ENCODE results near the gene TBC1D2.

Gene TBC1D2

GRCh38 chr9:98255061-98255577, 330 bp downstream of the TBC1D2 start:
- no peak for TF ChIP-seq CTCF (conservative IDR thresholded peaks at IDR 0.05; ENCODE audit: low read depth)
- DNase-seq (ENCODE audit: low spot score), result peak; percentile 77
- POLR2A ChIA-PET (ENCODE audit: low non-redundant PET), result interaction anchor here (1.7 to 1.8 kb wide), 2 partner anchors 32 to 62 kb away, joined by 7 to 17 read pairs; partner anchors contain the start of gene CORO2A
- CTCF ChIA-PET, result interaction anchor here (0.5 to 1.7 kb wide), 9 partner anchors 48 to 550 kb away, joined by 3 to 9 read pairs (median 3); partner anchors contain the start of gene CORO2A
- H3K27ac ChIP-seq, result peak overlapping the region; percentile 99

- H3K27ac ChIP-seq, result peak overlapping the region; percentile 99
Observed at GRCh38 chr9:98254228-98255060, 1.0 kb downstream of the TBC1D2 start.

GRCh38 chr9:98253565-98253964, 1.9 kb downstream of the TBC1D2 start:
- peak; percentile 53 for DNase-seq (ENCODE audit: low spot score)
- POLR2A ChIA-PET (ENCODE audit: low non-redundant PET), result interaction anchor here (1.2 kb wide), 1 partner anchor 30 kb away, joined by 3 read pairs; no protein-coding TSS in a partner anchor
- CTCF ChIA-PET, result interaction anchor here (0.9 kb wide), 1 partner anchor 15 kb away, joined by 4 read pairs; no protein-coding TSS in a partner anchor
- no peak for TF ChIP-seq CTCF (conservative IDR thresholded peaks at IDR 0.05; ENCODE audit: low read depth)
- H3K27ac ChIP-seq, result peak overlapping the region; percentile 99

More at GRCh38 chr9:98254228-98255060, 1.0 kb downstream of the TBC1D2 start:
- peak; percentile 51 for DNase-seq (ENCODE audit: low spot score)
- TF ChIP-seq CTCF (conservative IDR thresholded peaks at IDR 0.05; ENCODE audit: low read depth), result no peak
- ChIA-PET CTCF (no interaction called here), POLR2A (ENCODE audit: low non-redundant PET) (interaction anchor here (0.6 to 1.8 kb wide), 4 partner anchors 31 to 272 kb away, joined by 3 to 17 read pairs (median 10); partner anchors contain the start of gene CORO2A)

- ChIA-PET CTCF (interaction anchor here (0.5 to 0.7 kb wide), 2 partner anchors 195 to 1210 kb away, joined by 4 to 7 read pairs; no protein-coding TSS in a partner anchor), POLR2A (ENCODE audit: low non-redundant PET) (interaction anchor here (0.5 to 0.9 kb wide), 2 partner anchors 17 to 46 kb away, joined by 3 to 4 read pairs; no protein-coding TSS in a partner anchor)
- TF ChIP-seq CTCF (conservative IDR thresholded peaks at IDR 0.05; ENCODE audit: low read depth), result no peak
- peak; percentile 98 for DNase-seq (ENCODE audit: low spot score)
- peak overlapping the region; percentile 99 for H3K27ac ChIP-seq
Observed at GRCh38 chr9:98251551-98251950, 3.9 kb downstream of the TBC1D2 start.

GRCh38 chr9:98249771-98250170, 5.7 kb downstream of the TBC1D2 start:
- ChIA-PET POLR2A (ENCODE audit: low non-redundant PET) (no interaction called here), CTCF (interaction anchor here (0.7 kb wide), 2 partner anchors 190 to 267 kb away, joined by 3 read pairs; partner anchors contain the start of gene ANP32B)
- DNase-seq (ENCODE audit: low spot score), result no peak
- H3K27ac ChIP-seq, result peak overlapping the region; percentile 99
- no peak for TF ChIP-seq CTCF (conservative IDR thresholded peaks at IDR 0.05; ENCODE audit: low read depth)

GRCh38 chr9:98248737-98249474, 6.5 kb downstream of the TBC1D2 start:
- peak overlapping the region; percentile 99 for H3K27ac ChIP-seq
- no peak for TF ChIP-seq CTCF (conservative IDR thresholded peaks at IDR 0.05; ENCODE audit: low read depth)
- ChIA-PET POLR2A (ENCODE audit: low non-redundant PET) (interaction anchor here (1.4 kb wide), 1 partner anchor 26 kb away, joined by 5 read pairs; no protein-coding TSS in a partner anchor), CTCF (no interaction called here)
- peak; percentile 95 for DNase-seq (ENCODE audit: low spot score)

Data from RWPE1 (cell line).